DMS 273 treated with DMSO at 0.1 percent for 48 hours (cell line): Measurements from ENCODE around the gene EPHA6.
"Not testable (repeated sequence)": the region's sequence is repeated elsewhere in the genome, so short reads cannot be mapped to it uniquely, and the experiment has no call there.

Experiments used
- DNase-seq: peaks from one replicate; lab custom pipeline; 2025; lab: John Stamatoyannopoulos, UW

EPHA6 gene

DNA sequence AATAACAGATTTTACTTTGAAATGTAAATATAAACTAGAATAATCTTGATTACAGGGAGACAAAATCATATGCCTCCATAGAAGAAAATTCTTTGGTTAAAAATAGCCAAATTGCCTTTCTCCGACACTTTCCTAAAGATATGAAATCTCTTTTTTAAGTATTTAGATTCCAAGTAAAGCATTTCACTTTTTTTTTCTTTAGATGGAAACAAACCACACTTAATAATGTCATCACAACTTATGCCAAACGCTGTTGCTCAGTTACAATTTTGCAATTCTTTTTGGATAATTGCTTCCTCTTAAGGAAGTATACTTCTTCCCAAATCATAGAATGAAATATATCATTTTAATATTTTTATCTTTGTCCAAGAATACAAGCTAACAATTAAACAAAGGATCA is 656.1 kb downstream of the EPHA6 start:
- no peak for DNase-seq

DNA sequence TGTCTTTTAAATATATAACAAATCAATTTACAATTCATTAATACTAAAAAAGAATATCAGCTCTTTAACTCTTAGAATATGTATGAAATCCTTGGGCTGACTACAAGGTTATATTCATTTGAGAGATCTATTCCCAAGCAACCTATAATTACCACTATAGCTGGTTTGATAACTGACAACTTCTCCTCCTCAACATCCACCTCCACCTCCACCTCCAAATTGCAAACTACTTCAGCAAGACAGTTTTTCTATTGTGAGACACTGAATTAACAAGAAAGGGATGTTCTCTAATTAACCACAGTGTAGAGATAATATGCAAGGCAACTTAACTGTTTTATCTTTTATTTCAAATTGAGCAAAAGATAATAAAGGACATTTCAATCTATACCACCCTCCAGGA is 665.3 kb downstream of the EPHA6 start:
- no peak for DNase-seq

DNA sequence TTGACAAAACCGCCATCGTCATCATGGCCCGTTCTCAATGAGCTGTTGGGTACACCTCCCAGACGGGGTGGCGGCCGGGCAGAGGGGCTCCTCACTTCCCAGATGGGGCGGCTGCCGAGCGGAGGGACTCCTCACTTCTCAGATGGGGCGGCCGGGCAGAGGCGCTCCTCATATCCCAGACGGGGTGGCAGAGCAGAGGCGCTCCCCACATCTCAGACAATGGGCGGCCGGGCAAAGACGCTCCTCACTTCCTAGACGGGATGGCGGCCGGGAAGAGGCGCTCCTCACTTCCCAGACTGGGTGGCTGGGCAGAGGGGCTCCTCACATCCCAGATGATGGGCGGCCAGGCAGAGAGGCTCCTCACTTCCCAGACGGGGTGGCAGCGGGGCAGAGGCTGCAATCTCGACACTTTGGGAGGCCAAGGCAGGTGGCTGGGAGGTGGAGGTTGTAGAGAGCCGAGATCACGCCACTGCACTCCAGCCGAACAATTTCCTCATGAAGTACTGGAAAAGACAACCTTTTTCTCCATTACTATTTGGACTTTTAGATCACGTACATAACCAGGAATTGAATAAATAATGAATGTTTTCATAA is 666.4 kb downstream of the EPHA6 start:
- not testable (repeated sequence) for DNase-seq

DNA sequence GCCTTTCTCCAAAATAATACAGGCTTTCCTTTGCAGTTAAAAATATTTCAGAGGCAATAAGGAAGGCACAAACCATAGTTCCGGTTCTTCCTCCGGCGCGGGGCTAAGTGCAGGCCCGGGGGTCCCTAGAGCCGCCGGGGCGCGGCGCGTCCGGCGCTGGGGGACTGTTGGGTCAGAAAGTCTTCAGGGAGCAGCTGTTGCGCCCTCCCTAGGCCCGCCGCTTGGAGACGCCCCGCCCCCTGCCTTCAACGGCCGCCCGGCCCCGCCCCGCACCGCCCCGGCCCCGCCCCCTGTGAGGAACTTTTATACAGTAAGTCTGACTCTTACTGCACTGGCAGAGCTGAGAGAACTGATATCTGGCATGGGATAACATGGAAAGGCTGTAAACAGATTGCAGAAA is 667.0 kb downstream of the EPHA6 start:
- no peak for DNase-seq

DNA sequence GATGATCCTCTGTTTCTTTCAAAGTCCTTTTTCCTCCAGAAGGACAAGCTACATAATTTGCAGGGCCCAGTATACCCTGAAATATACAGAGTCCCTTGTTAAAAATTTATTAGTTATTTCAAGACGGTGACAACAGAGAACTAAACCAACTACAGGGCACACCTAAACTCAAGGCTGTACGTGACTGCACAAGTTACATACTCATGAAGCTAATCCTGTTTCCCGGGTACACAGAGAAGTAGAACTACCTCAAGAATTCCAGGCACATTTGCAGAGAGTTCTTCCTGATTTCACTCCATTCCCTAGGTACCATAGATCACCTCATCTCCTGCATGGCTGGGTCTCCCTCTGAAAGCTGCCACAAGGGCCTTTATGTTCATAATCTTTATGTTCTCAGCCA is 670.8 kb downstream of the EPHA6 start:
- no peak for DNase-seq

DNA sequence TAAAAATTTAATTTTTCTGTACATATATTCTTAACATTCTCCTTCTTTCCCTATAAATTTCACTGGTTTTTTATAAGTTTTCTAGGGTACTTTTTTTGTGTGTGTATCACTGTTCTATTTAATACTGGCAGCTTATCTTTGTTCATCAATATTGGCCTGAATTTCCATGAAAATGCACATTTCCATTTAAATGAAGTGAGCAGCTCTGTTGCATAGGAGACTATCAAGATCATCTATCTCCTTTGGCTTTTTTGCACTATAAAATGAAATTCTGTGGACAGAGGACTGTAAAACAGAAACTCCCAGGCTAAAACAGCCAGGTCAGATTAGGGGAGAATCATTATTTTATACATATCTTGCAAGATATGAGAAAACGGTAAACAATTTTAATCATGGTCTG is 673.2 kb downstream of the EPHA6 start:
- DNase-seq: no peak

DNA sequence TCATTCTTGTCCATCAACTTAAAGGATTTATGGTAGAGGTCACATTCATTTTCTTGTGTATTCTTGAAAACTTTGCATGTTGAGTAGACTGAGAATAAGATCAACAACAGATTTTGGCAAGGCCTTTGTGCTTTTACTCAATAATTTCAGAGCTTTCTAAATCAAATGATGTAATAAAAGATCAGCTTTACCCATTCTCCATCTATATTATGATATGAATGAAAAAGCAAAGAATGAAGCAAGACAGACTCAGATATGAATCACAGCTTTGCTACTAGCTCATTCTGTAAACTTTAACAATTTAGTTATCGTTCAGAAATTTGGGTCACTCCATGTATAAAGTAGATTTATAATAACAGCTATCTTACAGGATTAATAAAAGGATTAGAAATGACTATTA is 674.3 kb downstream of the EPHA6 start:
- DNase-seq: no peak

DNA sequence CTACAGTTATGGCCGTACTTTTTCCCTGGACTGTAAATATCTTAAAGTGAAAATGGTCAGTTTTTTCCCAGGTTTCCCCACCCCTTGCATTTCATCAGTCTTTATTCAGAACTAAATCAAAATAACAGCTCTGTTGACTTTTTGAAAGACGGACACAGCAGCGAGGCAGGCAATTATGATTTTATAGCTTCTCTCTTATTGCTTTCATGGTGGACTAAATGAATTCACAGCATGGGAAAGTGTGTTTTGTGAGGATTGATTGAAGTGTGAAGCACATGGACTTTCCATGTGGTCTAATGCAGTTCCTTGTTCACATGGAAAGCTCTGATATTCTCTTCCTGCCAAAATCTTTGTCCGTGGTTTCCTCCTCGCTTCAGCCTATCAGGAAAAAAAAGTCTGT is 681.5 kb downstream of the EPHA6 start:
- no peak for DNase-seq

DNA sequence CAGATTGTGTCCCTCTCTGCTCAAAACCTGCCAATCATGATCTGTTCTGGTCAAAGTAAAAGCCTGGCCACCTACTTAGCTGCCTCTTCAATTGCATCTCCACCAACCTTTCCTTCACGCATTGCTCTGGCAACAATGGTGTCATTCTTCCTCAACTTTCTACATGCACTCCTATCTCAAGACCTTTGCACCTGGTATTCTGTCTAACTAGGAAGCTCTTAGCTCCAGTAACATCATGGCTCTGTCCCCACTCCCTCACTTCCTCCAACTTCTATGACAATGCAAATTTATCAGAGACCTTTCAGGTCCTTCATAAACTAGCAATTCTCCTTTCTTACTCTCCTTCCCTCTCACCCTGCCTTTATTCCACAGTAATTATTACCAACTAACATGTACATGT is 682.7 kb downstream of the EPHA6 start:
- DNase-seq: no peak

DNA sequence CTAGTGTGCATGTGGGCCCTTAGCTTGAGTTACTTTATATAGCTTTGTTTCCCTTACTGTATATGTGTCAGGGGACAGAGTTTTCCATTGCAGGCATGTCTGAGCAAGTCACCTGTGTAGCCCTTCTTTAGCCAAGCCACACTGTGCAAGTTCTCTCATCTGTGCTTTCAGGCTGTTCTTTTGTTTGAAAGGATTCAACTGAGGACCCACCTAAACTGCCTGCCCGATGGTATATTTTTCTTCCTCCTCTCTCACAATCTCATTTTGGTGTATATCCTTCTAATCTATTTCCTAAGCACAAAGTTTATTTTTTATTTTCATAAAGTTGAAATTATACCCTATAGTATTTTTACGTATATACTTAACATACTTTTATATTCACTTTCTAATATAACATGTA is 690.1 kb downstream of the EPHA6 start:
- DNase-seq: no peak

DNA sequence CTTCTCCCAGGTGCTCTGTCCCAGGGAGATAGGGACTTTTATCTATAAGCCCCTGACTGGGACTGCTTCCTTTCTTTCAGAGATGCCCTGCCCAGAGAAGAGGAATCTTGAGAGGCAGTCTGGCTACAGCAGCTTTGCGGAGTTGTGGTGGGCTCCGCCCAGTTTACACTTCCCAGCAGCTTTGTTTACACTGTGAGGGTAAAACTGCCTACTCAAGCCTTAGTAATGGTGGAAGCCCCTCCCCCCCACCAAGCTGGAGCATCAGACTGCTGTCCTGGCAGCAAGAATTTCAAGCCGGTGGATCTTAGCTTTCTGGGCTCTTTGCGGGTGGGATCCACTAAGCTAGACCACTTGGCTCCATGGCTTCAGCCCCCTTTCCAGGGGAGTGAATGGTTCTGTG is 696.4 kb downstream of the EPHA6 start:
- no peak for DNase-seq

DNA sequence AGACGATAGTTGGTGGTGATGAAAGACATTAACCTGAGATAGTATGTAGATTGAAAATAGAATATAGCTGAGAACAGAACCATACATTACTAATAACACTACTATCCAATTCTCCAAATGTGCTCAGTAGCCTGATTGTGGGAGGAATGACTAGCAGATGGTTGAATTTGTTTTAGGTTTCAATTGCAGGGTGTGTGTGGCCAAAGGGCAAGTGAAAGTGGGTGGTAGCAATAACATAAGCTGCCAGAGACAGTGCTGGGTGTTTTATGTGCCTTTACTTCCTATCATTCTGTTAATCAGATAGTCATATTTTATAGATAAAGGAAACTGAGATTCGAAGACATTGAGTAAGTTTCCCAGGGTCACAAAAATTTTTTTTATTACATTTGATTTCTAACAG is 700.7 kb downstream of the EPHA6 start:
- DNase-seq: no peak

DNA sequence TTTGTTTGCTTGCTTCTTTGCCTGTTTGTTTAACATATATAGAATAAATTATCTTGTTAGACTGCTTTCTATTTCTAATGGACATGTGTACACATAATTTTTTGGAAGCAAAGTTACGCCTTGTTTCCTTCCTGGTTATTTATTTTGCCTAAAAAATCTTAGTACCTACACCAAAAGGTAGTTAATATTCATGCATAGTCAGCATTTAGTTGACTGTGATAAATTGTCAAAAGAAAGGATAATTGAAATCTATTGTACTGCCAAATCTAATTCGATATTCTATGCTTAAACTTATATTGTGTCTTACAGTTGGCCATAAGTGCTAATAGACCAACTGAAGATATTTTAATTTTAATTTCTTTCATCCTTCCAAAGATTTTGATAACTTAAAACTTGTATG is 716.3 kb downstream of the EPHA6 start:
- no peak for DNase-seq

DNA sequence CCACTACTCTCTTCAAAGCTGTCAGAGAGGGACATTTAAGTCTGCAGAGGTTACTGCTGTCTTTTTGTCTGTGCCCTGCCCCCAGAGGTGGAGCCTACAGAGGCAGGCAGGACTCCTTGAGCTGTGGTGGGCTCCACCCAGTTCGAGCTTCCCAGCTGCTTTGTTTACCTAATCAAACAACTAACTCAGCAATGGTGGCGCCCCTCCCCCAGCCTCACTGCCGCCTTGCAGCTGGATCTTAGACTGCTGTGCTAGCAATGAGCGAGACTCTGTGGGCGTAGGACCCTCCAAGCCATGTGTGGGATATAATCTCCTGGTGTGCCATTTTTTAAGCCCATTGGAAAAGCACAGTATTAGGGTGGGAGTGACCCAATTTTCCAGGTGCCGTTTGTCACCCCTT is 733.2 kb downstream of the EPHA6 start:
- DNase-seq: not testable (repeated sequence)

DNA sequence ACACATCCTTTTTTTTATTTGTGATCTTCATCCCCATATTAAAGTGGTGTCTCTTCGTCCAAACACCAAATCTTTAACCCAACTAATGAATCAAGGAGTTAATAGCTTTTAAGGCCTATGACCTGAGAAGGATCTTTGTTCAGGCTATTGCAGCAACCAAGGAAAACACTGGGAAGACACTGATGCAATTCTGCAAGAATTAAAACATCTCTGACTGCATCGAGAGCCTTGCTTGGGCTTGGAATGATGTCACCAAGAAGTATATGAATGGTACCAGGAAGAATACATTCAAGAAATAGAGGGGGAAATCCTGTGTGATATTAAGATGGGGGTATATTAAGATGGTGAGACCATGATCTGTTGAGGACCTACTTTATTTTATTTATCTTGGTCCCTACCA is 736.0 kb downstream of the EPHA6 start:
- no peak for DNase-seq

DNA sequence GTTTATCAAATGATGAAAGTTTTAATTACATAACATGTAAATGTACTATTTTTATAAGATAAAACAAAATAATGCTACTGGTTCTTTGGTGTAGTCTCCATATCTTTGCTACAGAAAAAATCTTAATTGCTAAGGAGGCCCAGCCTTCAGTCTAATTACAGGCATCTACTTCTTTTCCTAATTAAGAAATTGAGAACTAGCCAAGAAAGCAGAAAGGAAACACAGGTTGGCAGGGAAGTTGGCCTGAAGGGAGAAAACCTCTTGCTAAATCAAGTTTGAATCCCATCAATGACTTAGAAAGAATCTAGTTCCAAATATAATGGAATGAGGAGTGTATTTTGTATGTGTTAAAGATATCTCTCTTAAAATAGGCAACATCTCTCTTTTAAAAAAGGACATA is 737.8 kb downstream of the EPHA6 start:
- DNase-seq: no peak

DNA sequence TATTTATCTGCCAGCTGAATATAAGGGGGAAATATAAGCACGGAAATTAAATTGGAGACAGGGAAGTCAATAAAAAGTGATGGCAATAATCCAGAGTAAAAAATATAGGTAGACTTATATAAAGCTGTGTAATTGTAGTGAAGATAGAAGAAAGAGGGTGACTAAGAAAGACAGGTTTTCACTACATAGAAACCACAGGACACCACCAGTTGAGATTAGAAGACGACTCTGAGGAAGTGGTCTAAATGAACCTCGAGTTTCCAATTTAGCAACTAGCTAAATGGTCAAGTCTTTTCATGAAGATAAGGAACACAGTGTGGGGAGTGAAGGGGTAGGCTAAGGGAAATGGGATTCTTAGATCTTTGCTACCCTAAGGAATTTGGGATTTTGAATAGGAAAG is 761.3 kb downstream of the EPHA6 start:
- DNase-seq: no peak

DNA sequence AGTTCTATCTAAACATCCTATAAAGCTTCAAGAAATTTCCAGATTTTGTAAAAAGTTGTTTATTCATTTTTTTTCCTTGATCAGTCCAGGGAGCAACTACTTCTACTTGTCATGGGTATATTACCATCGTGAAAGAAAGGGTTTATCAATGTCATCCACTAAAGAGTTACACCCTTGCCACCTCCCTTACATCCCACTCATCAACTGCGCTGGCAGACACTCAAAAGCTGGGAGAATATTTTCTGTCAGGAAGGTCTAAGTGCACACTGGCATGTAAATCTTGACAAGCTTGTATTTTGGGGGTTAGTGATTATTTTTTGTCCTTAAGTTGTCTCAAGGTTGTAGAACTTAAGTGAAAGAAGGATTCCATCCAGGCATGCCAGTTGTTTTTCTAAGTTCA is 761.8 kb downstream of the EPHA6 start:
- no peak for DNase-seq

DNA sequence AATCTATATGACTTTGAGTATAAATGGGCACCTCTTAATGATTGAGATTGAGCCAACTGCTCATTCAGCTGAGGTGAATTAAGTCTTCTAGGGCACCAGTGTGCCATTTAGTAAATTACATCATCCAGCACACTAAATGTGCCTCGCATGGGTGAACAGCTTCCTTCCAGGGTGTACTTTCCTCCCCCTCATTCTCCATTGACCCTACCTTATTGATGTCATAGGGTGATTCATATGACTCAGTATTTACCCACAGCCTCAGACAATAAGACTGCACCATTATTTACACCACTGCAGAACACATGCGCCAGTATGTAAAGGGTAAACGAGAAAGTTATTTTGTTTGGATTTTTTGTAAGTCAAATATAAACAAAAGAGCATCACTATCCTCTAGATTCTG is 765.0 kb downstream of the EPHA6 start:
- no peak for DNase-seq

DNA sequence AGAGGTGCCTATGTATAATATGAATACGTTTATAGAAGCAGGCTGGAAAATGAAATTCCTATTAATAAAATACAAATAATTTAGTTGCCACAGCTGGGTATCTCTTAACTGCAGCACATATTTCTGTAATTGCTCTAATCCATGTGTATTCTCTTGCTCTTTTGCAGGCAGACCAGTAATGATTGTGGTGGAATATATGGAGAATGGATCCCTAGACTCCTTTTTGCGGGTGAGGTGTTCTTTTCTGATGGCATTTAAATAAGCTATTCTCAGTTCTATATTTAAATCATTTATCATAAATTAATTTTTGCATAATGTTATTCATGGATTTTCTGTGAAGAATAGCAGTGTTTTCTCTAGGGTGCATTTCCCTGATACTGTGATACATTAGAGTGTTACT is 796.2 kb downstream of the EPHA6 start:
- DNase-seq: no peak

DNA sequence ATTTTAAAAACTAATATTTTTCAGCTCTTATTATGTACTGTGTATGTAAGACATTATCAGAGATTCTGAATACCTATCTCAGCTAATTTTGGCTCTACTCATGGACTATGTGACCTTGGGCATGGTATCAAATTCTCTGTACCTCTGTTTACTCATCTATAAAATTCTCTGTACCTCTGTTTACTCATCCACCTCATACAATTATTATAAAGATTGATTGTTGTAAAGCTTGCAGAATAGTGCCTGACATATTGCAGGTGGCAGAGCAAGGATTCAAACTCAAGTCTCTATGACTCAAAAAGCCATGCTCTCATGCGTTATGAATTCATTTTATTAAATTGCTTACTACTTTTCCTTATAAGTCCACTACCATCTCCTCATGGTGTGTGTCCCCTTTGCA is 798.2 kb downstream of the EPHA6 start:
- DNase-seq: no peak

DNA sequence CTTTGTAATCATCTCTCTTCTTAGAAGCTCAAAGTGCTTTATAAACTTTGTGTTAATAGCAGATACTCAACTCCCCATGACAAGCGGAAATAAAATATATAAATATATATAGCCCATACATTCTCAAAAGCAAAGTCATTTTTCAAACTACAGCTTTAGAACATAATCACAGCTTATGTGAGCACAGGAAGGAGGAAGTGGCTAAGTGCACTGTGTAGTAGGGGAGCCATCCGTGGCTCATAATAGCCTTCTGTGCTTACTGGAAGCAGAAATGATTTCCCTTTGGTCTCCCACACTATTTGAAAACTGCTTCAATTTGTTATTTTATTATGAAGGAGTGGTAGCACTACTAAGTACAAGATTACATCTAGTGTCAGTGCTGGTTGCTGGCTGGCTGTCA is 798.7 kb downstream of the EPHA6 start:
- DNase-seq: no peak

DNA sequence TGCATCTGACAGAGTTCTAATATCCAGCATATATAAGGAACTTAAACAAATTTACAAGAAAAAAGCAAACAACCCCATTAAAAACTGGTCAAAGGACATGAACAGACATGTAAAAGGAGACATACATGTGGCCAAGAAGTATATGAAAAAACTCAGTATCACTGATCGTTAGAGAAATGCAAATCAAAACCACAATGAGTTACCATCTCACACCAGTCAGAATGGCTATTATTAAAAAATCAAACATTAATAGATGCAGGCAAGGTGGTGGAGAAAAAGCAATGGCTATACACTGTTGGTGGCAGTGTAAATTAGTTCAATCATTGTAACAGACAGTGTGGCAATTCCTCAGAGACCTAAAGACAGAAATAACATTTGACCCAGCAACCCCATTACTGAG is 806.1 kb downstream of the EPHA6 start:
- not testable (repeated sequence) for DNase-seq

DNA sequence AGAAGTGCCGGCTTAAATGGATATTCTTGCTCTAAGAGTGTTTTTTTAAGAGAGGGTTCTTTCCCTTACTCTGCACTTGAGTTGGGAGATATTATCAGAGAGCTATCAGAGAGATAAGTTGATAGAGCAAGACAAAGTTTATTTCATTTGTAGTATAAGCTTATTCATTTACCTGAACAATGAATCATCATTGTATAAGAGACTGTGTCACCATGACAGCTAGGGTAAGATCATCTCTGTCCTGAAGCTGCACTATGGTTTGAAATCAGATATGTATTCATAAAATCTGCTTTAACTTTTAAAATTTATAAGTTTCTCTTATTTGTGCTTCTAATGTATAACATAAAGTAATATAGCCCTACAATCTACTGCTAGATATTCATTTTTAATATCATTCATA is 822.1 kb downstream of the EPHA6 start:
- no peak for DNase-seq

DNA sequence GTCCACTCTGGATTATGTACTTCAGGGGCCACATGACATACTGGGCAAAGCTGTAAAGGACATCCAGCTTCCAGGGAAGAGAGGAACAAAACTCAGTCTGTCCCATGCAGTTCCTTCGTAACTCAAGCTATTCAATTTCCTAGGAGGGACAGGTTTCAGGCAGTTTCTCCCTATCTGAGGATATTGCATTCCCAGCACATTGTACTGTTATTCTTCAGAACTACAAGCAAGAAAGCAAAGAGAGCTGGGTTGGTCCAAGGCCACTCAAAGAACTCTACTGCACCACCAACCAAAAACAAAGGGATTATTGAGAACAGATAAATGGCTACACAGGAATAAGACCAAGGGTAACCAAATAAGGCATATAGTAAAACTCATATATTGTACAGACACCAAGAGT is 832.5 kb downstream of the EPHA6 start:
- DNase-seq: no peak
